ENCODE measurements around the gene TBX4. TPM values are rescaled to one million over a fixed set of nuclear protein-coding genes. Genes with fewer than 3 reads are reported as not detected.

The TBX4 gene
- total RNA-seq, 1 experiment from 2014 or later = not detected

GRCh38 chr17:61458421-61459141 is 6.4 kb downstream of the TBX4 start:
- H3K23ac ChIP-seq (ENCODE audit: insufficient read length, low read depth, low read length) = no peak overlapping the region
- H2AFZ ChIP-seq (ENCODE audit: low read length) = no peak overlapping the region
- no peak overlapping the region for H2BK5ac ChIP-seq (ENCODE audit: insufficient read length, low read length)
- no peak overlapping the region for H2BK120ac ChIP-seq (ENCODE audit: low read depth, low read length, poor library complexity, severe bottlenecking)
- H4K20me1 ChIP-seq (ENCODE audit: control insufficient read depth, insufficient read depth, insufficient read length) = peaks cover 2% of the 10 kb centered on the region
- H3K27me3 Mint-ChIP-seq (ENCODE audit: low read depth) = peaks cover 99% of the 10 kb centered on the region
- peak overlapping the region; percentile 3 for H3K4me2 ChIP-seq (ENCODE audit: insufficient read depth, insufficient read length, low read length)
- no peak overlapping the region for H2BK15ac ChIP-seq (ENCODE audit: low read depth, low read length)
- DNase-seq = peak; percentile 31
- H3K27ac Mint-ChIP-seq = no peak overlapping the region
- H4K91ac ChIP-seq (ENCODE audit: insufficient read length, low read depth, low read length) = no peak overlapping the region
- H3K27ac ChIP-seq (ENCODE audit: insufficient read length, low read depth, low read length) = no peak overlapping the region
- no peak overlapping the region for H4K5ac ChIP-seq (ENCODE audit: insufficient read length, low read depth, low read length)
- H3K79me1 ChIP-seq (ENCODE audit: insufficient read depth, low read depth, low read length, poor library complexity, severe bottlenecking) = no peaks in the 10 kb centered on the region
- WGBS (ENCODE audit: extremely low coverage, insufficient read length, low lambda C conversion rate) = no CpG with 5 or more reads among the region's 5 CpGs
- no peaks in the 10 kb centered on the region for H3K9me3 ChIP-seq (ENCODE audit: control insufficient read depth, low read depth, low read length)
- peaks cover 0 to 2% (median 1%) of the 10 kb centered on the region in 3 experiments; a peak in 2 of 7 replicates for H3K36me3 Mint-ChIP-seq (ENCODE audit: insufficient read depth in 1 of 3, low read depth in 3 of 3)
- H3K14ac ChIP-seq (ENCODE audit: insufficient read depth, low read length) = no peak overlapping the region
- H3K27me3 ChIP-seq (ENCODE audit: insufficient read depth, low read length) = peaks cover 100% of the 10 kb centered on the region
- peaks cover 7 to 11% of the 10 kb centered on the region in 2 experiments for H3K9me3 Mint-ChIP-seq
- no peak overlapping the region for H3K18ac ChIP-seq (ENCODE audit: insufficient read length, low read depth, low read length)
- H3K4me3 Mint-ChIP-seq = peak overlapping the region; percentile 1 to 74; a peak in 3 of 5 replicates
- no peak overlapping the region for H3K9ac ChIP-seq (ENCODE audit: extremely low read depth, insufficient read length, low read length)
- no peak overlapping the region for H4K8ac ChIP-seq (replicated peaks; ENCODE audit: insufficient read length, low read depth, low read length)
- H3K56ac ChIP-seq (ENCODE audit: insufficient read length, low read depth, low read length) = no peak overlapping the region
- H3K4me1 Mint-ChIP-seq = peaks cover 28 to 54% of the 10 kb centered on the region in 2 experiments
- H3K4ac ChIP-seq (ENCODE audit: low read depth, low read length) = no peak overlapping the region
- H2BK20ac ChIP-seq (ENCODE audit: low read depth, low read length, poor library complexity, severe bottlenecking) = no peak overlapping the region
- no peak overlapping the region for H2BK12ac ChIP-seq (ENCODE audit: insufficient read length, low read depth, low read length)
- no peak for TF ChIP-seq CTCF (conservative IDR thresholded peaks at IDR 0.05)
- no peaks in the 10 kb centered on the region for H3K23me2 ChIP-seq (ENCODE audit: insufficient read length, low read depth, low read length, poor library complexity, severe bottlenecking)
- H3K4me1 ChIP-seq (ENCODE audit: insufficient read depth, low read length) = no peaks in the 10 kb centered on the region; the same call in 1 of the 2 replicates
- H2AK5ac ChIP-seq (ENCODE audit: insufficient read length, low read length) = no peak overlapping the region
- H3K79me2 ChIP-seq (ENCODE audit: insufficient read depth, low read length) = no peaks in the 10 kb centered on the region
- H3T11ph ChIP-seq (ENCODE audit: low read length) = no peak overlapping the region

Measured in H9 (cell line).